Esophagus squamous epithelium (tissue), 5 donors: ENCODE results near the gene IL10. TPM values are rescaled to one million over a fixed set of nuclear protein-coding genes. Genes with fewer than 3 reads are reported as not detected.

Experiments
- DNase-seq: peaks from one replicate; lab custom pipeline; 2025; lab: John Stamatoyannopoulos, UW
- H3K27ac ChIP-seq, 4 donors: fragments of 200-600 bp; sonication (generic); one replicate each; pipeline ENCODE4 v1.5.1; 2016 to 2019; ENCODE audit warnings: mild to moderate bottlenecking in 1 of 4
- H3K27me3 ChIP-seq, 4 donors: fragments of 200-600 bp; sonication (generic); 1 replicate in 3 of 4; 2 replicates in 1 of 4; pipeline versions ENCODE4 v1.5.1 to v1.6.0; 2017 to 2021; ENCODE audit warnings: antibody characterized with exemption in 1 of 4
- H3K36me3 ChIP-seq, 3 donors: fragments of 200-600 bp; sonication (generic); one replicate each; pipeline ENCODE4 v1.5.1; 2016 to 2019
- H3K4me1 ChIP-seq, 3 donors: fragments of 200-600 bp; sonication (generic); one replicate each; pipeline ENCODE4 v1.5.1; 2017 to 2019
- H3K4me3 ChIP-seq, 4 donors: fragments of 200-600 bp; sonication (generic); 1 replicate in 3 of 4; 2 replicates in 1 of 4; pipeline ENCODE4 v1.5.1; 2016 to 2019; ENCODE audit warnings: mild to moderate bottlenecking in 2 of 4, moderate library complexity in 1 of 4
- H3K9me3 ChIP-seq, 3 donors: fragments of 200-600 bp; sonication (generic); one replicate each; pipeline ENCODE4 v1.5.1; 2016 to 2019
- CTCF ChIP-seq, 6 experiments: fragments of 450-650 bp in 4 of 6; fragments of 200-600 bp in 2 of 6; sonication (generic) in 2 of 6; IDR thresholded peaks; one replicate each; pipeline ENCODE4 v1.5.1; 2016 to 2019; ENCODE audit warnings: antibody characterized with exemption in 6 of 6, mild to moderate bottlenecking in 4 of 6, moderate library complexity in 4 of 6
- POLR2A ChIP-seq, 4 donors: fragments of 450-650 bp; IDR thresholded peaks; one replicate each; pipeline ENCODE4 v1.6.1; 2017; ENCODE audit warnings: antibody characterized with exemption in 4 of 4, mild to moderate bottlenecking in 4 of 4, moderate library complexity in 3 of 4
- WGBS, 2 donors: methylation state at CpG; one replicate each; pipeline ENCODE4 v1.1.5; 2018; 5-methylcytosine and 5-hydroxymethylcytosine counted together
- intact Hi-C: fragments of 100-400 bp; cut with DNase I; formaldehyde crosslinking; loops from one replicate; pipeline ENCODE4 v1.15.0; 2022
- total RNA-seq, 4 donors: library from RNA; depleted of rRNA; stranded (reverse); fragments of >200 nt; gene quantifications; one replicate each; pipeline ENCODE4 v1.1.0, GENCODE V29; 2016
- donor health status: DM: yes; HTN: yes; CAD: no.

Gene IL10
- total RNA-seq, 4 donors from 2014 or later: 0.70 to 2.5 (median 1.5) TPM; not detected in 1

- H3K36me3 ChIP-seq: no peaks in the 10 kb centered on the region
- H3K4me3 ChIP-seq: no peak overlapping the region
- H3K4me1 ChIP-seq: peaks cover 0 to 5% (median 0%) of the 10 kb centered on the region in 3 donors
- intact Hi-C loops: no loop called here
- TF ChIP-seq CTCF (IDR thresholded peaks at IDR 0.05) (no peak), POLR2A (IDR thresholded peaks at IDR 0.05) (no peak)
- peaks cover 0 to 14% (median 0%) of the 10 kb centered on the region in 4 donors for H3K27me3 ChIP-seq
- WGBS, 2 donors: 84 to 87% methylated on average over 11 of the region's 11 CpGs
- no peak overlapping the region for H3K27ac ChIP-seq
- H3K9me3 ChIP-seq: no peaks in the 10 kb centered on the region
- DNase-seq: no peak
Measured at GRCh38 chr1:206794294-206794908, 22.1 kb upstream of the IL10 start.

- Histone ChIP-seq H3K4me1 (peaks cover 0 to 5% (median 0%) of the 10 kb centered on the region in 3 donors), H3K27ac (no peak overlapping the region), H3K27me3 (peaks cover 0 to 6% (median 0%) of the 10 kb centered on the region in 4 donors), H3K9me3 (no peaks in the 10 kb centered on the region), H3K4me3 (no peak overlapping the region), H3K36me3 (no peaks in the 10 kb centered on the region)
- DNase-seq: no peak
- intact Hi-C loops: no loop called here
- WGBS, 2 donors: 50 to 52% methylated on average over 7 of the region's 7 CpGs
- TF ChIP-seq CTCF (IDR thresholded peaks at IDR 0.05) (no peak), POLR2A (IDR thresholded peaks at IDR 0.05) (no peak)
Measured at GRCh38 chr1:206793620-206794019, 21.3 kb upstream of the IL10 start.

GRCh38 chr1:206792939-206793607 is 20.8 kb upstream of the IL10 start:
- H3K4me3 ChIP-seq: no peak overlapping the region
- WGBS, 2 donors: 80 to 83% methylated on average over 8 to 12 of the region's 16 CpGs
- H3K4me1 ChIP-seq: peaks cover 0 to 1% (median 0%) of the 10 kb centered on the region in 3 donors
- no peak for DNase-seq
- no peaks in the 10 kb centered on the region for H3K36me3 ChIP-seq
- peaks cover 0 to under 1% (median 0%) of the 10 kb centered on the region in 4 donors for H3K27me3 ChIP-seq
- intact Hi-C loops: no loop called here
- H3K27ac ChIP-seq: no peak overlapping the region
- no peak for TF ChIP-seq CTCF (IDR thresholded peaks at IDR 0.05)
- no peak for TF ChIP-seq POLR2A (IDR thresholded peaks at IDR 0.05)
- no peaks in the 10 kb centered on the region for H3K9me3 ChIP-seq

- H3K27me3 ChIP-seq: no peaks in the 10 kb centered on the region
- DNase-seq: no peak
- TF ChIP-seq POLR2A (IDR thresholded peaks at IDR 0.05) (no peak), CTCF (IDR thresholded peaks at IDR 0.05) (no peak)
- H3K36me3 ChIP-seq: no peaks in the 10 kb centered on the region
- H3K27ac ChIP-seq: no peak overlapping the region
- intact Hi-C loops: no loop called here
- H3K4me3 ChIP-seq: no peak overlapping the region
- H3K9me3 ChIP-seq: no peaks in the 10 kb centered on the region
- WGBS, 2 donors: 83 to 84% methylated on average over 8 to 11 of the region's 11 CpGs
- H3K4me1 ChIP-seq: no peaks in the 10 kb centered on the region
Measured at GRCh38 chr1:206790502-206791250, 18.4 kb upstream of the IL10 start.
